PC-9 (cell line): ENCODE results near the gene GIMAP2. TPM values are rescaled to one million over a fixed set of nuclear protein-coding genes. Genes with fewer than 3 reads are reported as not detected.

Source experiments
- BruUV-seq: library from RNA; stranded (reverse); fragments of 400-500 nt; replicated peaks from 2 replicates; lab custom pipeline; 2021; lab: Mats Ljungman, UMichigan
- CTCF ChIA-PET: fragments of 300-600 bp; sonication (Branson Sonifier 250); formaldehyde crosslinking; loops from one replicate; lab custom pipeline; 2022; ENCODE audit warnings: antibody characterized with exemption; lab: Charles Lee
- POLR2A ChIA-PET: fragments of 300-600 bp; sonication (Branson Sonifier 250); formaldehyde crosslinking; loops from one replicate; lab custom pipeline; 2022; ENCODE audit warnings: antibody characterized with exemption; ENCODE audit not compliant: unreplicated experiment; lab: Charles Lee
- DNase-seq, 2 experiments: peaks; one replicate each; pipeline versions ENCODE4 v3.0.0 to v3.0.0-alpha.2; 2015 to 2022; ENCODE audit warnings: mixed read lengths in 1 of 2
- H2AFZ ChIP-seq: fragments of 200-600 bp; sonication (generic); 2 replicates; pipeline ENCODE4 v1.8.1; 2017; ENCODE audit warnings: antibody characterized with exemption
- H3F3A ChIP-seq: fragments of 200-600 bp; sonication (generic); 2 replicates; pipeline ENCODE4 v1.8.1; 2017; ENCODE audit warnings: antibody characterized with exemption, mild to moderate bottlenecking, low read depth; ENCODE audit not compliant: insufficient read depth
- H3K27ac ChIP-seq: fragments of 200-600 bp; sonication (generic); 2 replicates; pipeline ENCODE4 v1.6.1; 2016; ENCODE audit warnings: mixed run types
- H3K27me3 ChIP-seq: fragments of 200-600 bp; sonication (generic); 2 replicates; pipeline ENCODE4 v1.6.1; 2016; ENCODE audit warnings: low read depth, mixed run types; ENCODE audit not compliant: insufficient read depth
- H3K36me3 ChIP-seq: fragments of 200-600 bp; sonication (generic); 2 replicates; pipeline ENCODE4 v1.6.1; 2016; ENCODE audit warnings: low read depth, mixed run types
- H3K4me1 ChIP-seq: fragments of 200-600 bp; sonication (generic); replicated peaks from 2 replicates; pipeline ENCODE4 v1.6.1; 2016; ENCODE audit warnings: mixed run types; ENCODE audit not compliant: insufficient read depth
- H3K4me2 ChIP-seq: fragments of 200-600 bp; sonication (generic); 2 replicates; pipeline ENCODE4 v1.6.1; 2017; ENCODE audit warnings: mixed run types
- H3K4me3 ChIP-seq: fragments of 200-600 bp; sonication (generic); 2 replicates; pipeline ENCODE4 v1.6.1; 2016; ENCODE audit warnings: mixed run types
- H3K79me2 ChIP-seq: fragments of 200-600 bp; sonication (generic); 2 replicates; pipeline ENCODE4 v1.6.1; 2017; ENCODE audit warnings: low read depth, mixed run types
- H3K9me2 ChIP-seq: fragments of 200-600 bp; sonication (generic); 2 replicates; pipeline ENCODE4 v1.8.1; 2017; ENCODE audit warnings: mild to moderate bottlenecking; ENCODE audit not compliant: insufficient read depth
- H3K9me3 ChIP-seq: fragments of 200-600 bp; sonication (generic); 2 replicates; pipeline ENCODE4 v1.8.1; 2016; ENCODE audit warnings: low read depth; ENCODE audit not compliant: insufficient read depth
- H4K20me1 ChIP-seq: fragments of 200-600 bp; sonication (generic); 2 replicates; pipeline ENCODE4 v1.8.1; 2017; ENCODE audit not compliant: insufficient read depth
- EZH2 ChIP-seq: fragments of 200-600 bp; sonication (generic); IDR thresholded peaks from 2 replicates; pipeline ENCODE4 v1.8.0; 2017; ENCODE audit warnings: antibody characterized with exemption, low read depth
- intact Hi-C: fragments of 100-400 bp; cut with micrococcal nuclease; formaldehyde crosslinking; loops from one replicate; pipeline ENCODE4 v1.10.0; 2022; ENCODE audit not compliant: unreplicated experiment
- total RNA-seq: library from RNA; stranded (reverse); gene quantifications from 2 replicates; pipeline ENCODE4 v1.2.3, GENCODE V29; 2021
- TF ChIP-seq, protein P1 (sequence below): fragments of 200-600 bp; sonication (generic); conservative IDR thresholded peaks from 2 replicates; pipeline ENCODE4 v1.6.1; 2017; ENCODE audit warnings: mixed run types, antibody characterized with exemption, mild to moderate bottlenecking, moderate library complexity

Gene GIMAP2
- total RNA-seq, 1 experiment from 2014 or later: 0.81 TPM

DNA sequence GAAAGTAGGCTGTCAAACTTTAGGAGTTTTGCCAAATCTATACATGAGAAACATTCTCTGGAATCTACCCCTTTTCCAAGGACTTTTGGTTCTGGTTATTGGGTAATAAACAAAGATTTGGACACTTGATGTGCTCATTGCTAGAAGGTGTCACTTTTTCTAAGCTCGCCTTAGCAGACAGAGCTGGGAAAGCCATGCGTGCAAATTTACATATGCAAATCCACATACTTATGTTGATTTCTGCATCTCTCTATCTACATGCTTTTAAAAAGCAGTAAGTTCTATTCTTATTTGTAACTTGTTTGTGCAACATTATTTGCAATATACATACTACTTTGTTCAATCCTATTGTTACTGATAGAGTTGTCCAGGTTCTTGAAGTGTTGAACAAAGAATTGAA, 30.8 kb upstream of the GIMAP2 start:
- H4K20me1 ChIP-seq: no peaks in the 10 kb centered on the region
- intact Hi-C loops: no loop called here
- H3K9me3 ChIP-seq: no peaks in the 10 kb centered on the region
- CTCF ChIA-PET: no interaction called here
- no peaks in the 10 kb centered on the region for H3K36me3 ChIP-seq
- DNase-seq: no peak
- no peak overlapping the region for H3K4me3 ChIP-seq
- H3K27me3 ChIP-seq: peaks cover 58% of the 10 kb centered on the region
- no peak for TF ChIP-seq EZH2
- TF ChIP-seq, protein P1, sequence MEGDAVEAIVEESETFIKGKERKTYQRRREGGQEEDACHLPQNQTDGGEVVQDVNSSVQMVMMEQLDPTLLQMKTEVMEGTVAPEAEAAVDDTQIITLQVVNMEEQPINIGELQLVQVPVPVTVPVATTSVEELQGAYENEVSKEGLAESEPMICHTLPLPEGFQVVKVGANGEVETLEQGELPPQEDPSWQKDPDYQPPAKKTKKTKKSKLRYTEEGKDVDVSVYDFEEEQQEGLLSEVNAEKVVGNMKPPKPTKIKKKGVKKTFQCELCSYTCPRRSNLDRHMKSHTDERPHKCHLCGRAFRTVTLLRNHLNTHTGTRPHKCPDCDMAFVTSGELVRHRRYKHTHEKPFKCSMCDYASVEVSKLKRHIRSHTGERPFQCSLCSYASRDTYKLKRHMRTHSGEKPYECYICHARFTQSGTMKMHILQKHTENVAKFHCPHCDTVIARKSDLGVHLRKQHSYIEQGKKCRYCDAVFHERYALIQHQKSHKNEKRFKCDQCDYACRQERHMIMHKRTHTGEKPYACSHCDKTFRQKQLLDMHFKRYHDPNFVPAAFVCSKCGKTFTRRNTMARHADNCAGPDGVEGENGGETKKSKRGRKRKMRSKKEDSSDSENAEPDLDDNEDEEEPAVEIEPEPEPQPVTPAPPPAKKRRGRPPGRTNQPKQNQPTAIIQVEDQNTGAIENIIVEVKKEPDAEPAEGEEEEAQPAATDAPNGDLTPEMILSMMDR: no peak
- no peaks in the 10 kb centered on the region; the same call in 1 of the 2 replicates for H3F3A ChIP-seq
- no peak overlapping the region for H2AFZ ChIP-seq
- POLR2A ChIA-PET: no interaction called here
- H3K9me2 ChIP-seq: no peaks in the 10 kb centered on the region
- H3K79me2 ChIP-seq: no peaks in the 10 kb centered on the region
- H3K4me2 ChIP-seq: no peak overlapping the region
- H3K4me1 ChIP-seq: no peaks in the 10 kb centered on the region
- H3K27ac ChIP-seq: no peak overlapping the region
- no TSS peak for BruUV-seq

DNA sequence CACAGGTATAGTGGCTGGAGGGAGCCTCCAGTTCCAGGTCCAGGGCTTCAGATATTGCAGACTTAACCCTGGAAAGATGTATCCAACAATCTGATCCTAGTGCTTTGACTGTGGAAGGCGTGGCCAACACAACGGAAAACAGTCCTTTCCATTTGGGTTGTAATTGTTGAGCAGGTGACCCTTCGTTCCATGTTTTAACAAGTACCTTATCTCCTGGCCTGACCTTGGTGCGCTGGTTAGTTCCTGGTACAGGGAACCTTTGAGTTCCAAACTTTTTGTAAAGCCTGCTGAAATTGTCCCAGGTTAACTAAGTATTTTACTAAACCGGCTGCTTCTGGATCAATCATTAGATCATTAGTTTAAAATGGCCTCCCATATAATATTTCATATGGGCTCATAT, 29.5 kb upstream of the GIMAP2 start:
- POLR2A ChIA-PET: no interaction called here
- no peak for TF ChIP-seq EZH2
- TF ChIP-seq, protein P1: no peak
- Histone ChIP-seq H3K79me2 (no peaks in the 10 kb centered on the region), H3K4me3 (no peak overlapping the region), H3K4me1 (no peaks in the 10 kb centered on the region), H3K27ac (no peak overlapping the region), H3K36me3 (no peaks in the 10 kb centered on the region), H3K27me3 (peaks cover 64% of the 10 kb centered on the region), H4K20me1 (no peaks in the 10 kb centered on the region), H3K9me2 (no peaks in the 10 kb centered on the region), H3F3A (no peaks in the 10 kb centered on the region; the same call in 1 of the 2 replicates), H3K9me3 (no peaks in the 10 kb centered on the region), H3K4me2 (no peak overlapping the region), H2AFZ (no peak overlapping the region)
- no peak for DNase-seq
- intact Hi-C loops: no loop called here
- CTCF ChIA-PET: no interaction called here
- no TSS peak for BruUV-seq

DNA sequence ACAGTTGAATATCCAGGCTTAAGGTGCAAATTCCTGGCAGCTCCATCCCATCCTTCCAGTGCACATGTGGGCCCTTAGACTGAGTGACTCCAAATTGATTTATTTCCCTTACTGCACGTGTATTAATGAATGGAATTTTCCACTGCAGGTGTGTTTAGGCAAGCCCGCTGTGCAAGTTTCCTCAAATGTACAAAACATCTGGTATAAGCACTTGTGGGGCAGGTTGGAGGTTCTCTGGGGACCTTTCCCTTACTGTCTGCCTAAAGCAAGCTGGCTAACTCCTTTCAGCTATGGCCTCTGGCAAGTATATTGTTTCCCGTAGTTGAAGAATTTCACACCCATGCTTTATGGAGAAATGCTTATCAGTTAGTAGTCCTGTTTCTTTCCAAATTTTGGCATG, 28.0 kb upstream of the GIMAP2 start:
- H2AFZ ChIP-seq: no peak overlapping the region
- POLR2A ChIA-PET: interaction anchor here (0.6 kb wide), 1 partner anchor 321 kb away, joined by 4 read pairs; no protein-coding TSS in a partner anchor
- no peak overlapping the region for H3K27ac ChIP-seq
- no peaks in the 10 kb centered on the region for H3K9me2 ChIP-seq
- no peaks in the 10 kb centered on the region for H4K20me1 ChIP-seq
- DNase-seq: no peak
- no peak for TF ChIP-seq EZH2
- TF ChIP-seq, protein P1: no peak
- H3K4me2 ChIP-seq: no peak overlapping the region
- no peaks in the 10 kb centered on the region for H3K4me1 ChIP-seq
- H3K79me2 ChIP-seq: no peaks in the 10 kb centered on the region
- no peaks in the 10 kb centered on the region for H3K36me3 ChIP-seq
- intact Hi-C loops: no loop called here
- peaks cover 64% of the 10 kb centered on the region for H3K27me3 ChIP-seq
- H3K4me3 ChIP-seq: no peak overlapping the region
- no peaks in the 10 kb centered on the region; the same call in 1 of the 2 replicates for H3F3A ChIP-seq
- CTCF ChIA-PET: no interaction called here
- H3K9me3 ChIP-seq: no peaks in the 10 kb centered on the region
- BruUV-seq: no TSS peak
